Vagina (tissue), 2 donors: Measurements from ENCODE around the gene RAB6A.

Experiments used
- POLR2A ChIP-seq, 2 donors: fragments of 450-650 bp; IDR thresholded peaks; one replicate each; pipeline ENCODE4 v1.6.1; 2017; ENCODE audit warnings: antibody characterized with exemption in 2 of 2, mild to moderate bottlenecking in 2 of 2, moderate library complexity in 2 of 2
- TF ChIP-seq, protein P1 (sequence below), 3 experiments: fragments of 450-650 bp in 2 of 3; fragments of 200-600 bp in 1 of 3; sonication (generic) in 1 of 3; IDR thresholded peaks; one replicate each; pipeline ENCODE4 v1.5.1; 2017 to 2019; ENCODE audit warnings: antibody characterized with exemption in 3 of 3, mild to moderate bottlenecking in 2 of 3, moderate library complexity in 2 of 3

DNA sequence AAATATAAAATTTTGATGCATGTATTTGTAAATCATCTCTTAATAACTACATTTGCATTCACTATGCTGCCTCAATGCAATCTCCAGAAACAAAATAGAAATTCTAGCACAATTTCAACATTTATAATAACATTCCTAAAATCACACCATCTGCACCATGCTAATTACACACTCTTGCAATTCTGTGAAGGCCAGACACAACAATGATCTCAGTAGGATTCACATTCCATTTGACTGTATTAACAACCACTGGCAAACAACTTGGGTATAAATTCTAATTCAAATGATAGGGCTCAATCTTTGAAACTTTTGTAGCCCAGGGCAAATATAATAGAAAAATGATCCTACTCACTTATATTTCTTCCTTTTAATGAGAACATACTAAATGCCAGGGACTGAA is 25.9 kb downstream of the RAB6A start:
- no peak for TF ChIP-seq POLR2A (IDR thresholded peaks at IDR 0.05)
- TF ChIP-seq, protein P1, sequence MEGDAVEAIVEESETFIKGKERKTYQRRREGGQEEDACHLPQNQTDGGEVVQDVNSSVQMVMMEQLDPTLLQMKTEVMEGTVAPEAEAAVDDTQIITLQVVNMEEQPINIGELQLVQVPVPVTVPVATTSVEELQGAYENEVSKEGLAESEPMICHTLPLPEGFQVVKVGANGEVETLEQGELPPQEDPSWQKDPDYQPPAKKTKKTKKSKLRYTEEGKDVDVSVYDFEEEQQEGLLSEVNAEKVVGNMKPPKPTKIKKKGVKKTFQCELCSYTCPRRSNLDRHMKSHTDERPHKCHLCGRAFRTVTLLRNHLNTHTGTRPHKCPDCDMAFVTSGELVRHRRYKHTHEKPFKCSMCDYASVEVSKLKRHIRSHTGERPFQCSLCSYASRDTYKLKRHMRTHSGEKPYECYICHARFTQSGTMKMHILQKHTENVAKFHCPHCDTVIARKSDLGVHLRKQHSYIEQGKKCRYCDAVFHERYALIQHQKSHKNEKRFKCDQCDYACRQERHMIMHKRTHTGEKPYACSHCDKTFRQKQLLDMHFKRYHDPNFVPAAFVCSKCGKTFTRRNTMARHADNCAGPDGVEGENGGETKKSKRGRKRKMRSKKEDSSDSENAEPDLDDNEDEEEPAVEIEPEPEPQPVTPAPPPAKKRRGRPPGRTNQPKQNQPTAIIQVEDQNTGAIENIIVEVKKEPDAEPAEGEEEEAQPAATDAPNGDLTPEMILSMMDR (IDR thresholded peaks at IDR 0.05), result no peak
